Measurements from ENCODE around the gene DNAJC15.

DNAJC15 gene

DNA sequence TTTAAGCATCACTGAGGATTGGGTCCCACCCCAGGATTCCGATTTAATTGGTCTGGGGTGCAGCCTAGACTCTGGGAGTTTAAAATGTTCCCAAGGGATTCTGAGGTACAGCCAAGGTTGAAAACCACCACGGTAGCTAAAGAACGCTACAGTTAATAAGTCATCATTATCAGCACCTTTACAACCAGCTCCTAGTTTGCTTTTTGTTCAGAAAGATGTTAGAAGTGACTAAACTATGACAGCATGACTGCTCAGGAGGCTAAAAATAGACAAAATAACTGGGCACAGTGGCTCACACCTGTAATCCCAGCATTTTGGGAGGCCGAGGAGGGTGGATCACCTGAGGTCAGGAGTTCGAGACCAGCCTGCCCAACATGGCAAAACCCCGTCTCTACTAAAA lies 19.7 kb upstream of the DNAJC15 start:
- Histone ChIP-seq H3K4me3 (ENCODE audit: insufficient read length, low read depth) (no peak overlapping the region), H3K4me1 (ENCODE audit: insufficient read depth, insufficient read length) (no peaks in the 10 kb centered on the region), H3K27me3 (ENCODE audit: insufficient read depth, insufficient read length) (no peaks in the 10 kb centered on the region), H3K9me3 (ENCODE audit: insufficient read depth, low read length) (no peaks in the 10 kb centered on the region), H3K9ac (ENCODE audit: insufficient read length, low read depth) (no peak overlapping the region), H3K36me3 (ENCODE audit: insufficient read depth, insufficient read length, low read length) (no peaks in the 10 kb centered on the region)
- DNase-seq (ENCODE audit: low read depth, low spot score), result no peak
- TF ChIP-seq SUZ12 (IDR thresholded peaks at IDR 0.05; ENCODE audit: extremely low read depth, insufficient read depth, insufficient read length), result no peak
- TF ChIP-seq ZNF274 (IDR thresholded peaks at IDR 0.05; ENCODE audit: low read depth, low read length), result no peak
- TF ChIP-seq YY1 (IDR thresholded peaks at IDR 0.05; ENCODE audit: insufficient read depth, insufficient read length), result no peak

DNA sequence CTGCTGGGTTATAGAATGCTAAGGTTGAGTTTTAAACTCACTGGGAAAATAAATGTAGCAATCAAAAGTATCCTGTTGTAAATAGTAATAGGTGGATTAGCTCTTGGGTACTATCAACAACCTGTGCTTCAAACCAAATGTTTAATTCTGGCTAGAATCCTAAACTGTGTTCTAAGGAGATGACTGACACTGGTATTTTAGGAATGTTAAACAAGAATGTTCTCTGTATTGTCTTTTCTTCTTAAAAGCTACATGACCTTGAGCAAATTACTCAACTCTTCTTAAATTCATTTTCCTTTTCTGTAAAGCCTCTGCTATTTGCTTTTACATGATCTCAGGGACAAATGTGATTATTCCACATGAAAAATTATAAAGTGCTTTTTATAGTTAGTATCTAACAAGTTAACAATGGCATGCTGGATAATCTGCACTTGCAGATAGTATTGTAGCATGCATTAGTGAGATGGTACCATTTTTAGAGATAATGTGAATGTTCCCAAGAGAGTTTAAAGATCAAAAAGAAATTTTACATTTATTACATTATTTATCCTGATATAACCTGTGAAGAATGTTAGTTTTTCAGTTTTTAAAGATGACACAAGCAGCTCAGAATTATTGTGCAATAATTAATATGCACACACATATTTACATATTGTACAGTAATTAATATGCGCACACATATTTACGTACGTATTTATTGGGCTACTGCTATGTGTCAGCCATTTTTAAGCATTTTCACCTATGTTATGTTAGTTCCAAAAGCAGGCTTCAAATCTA lies 17.7 kb upstream of the DNAJC15 start:
- no peak for TF ChIP-seq SUZ12 (IDR thresholded peaks at IDR 0.05; ENCODE audit: extremely low read depth, insufficient read depth, insufficient read length)
- Histone ChIP-seq H3K4me1 (ENCODE audit: insufficient read depth, insufficient read length) (no peaks in the 10 kb centered on the region), H3K27me3 (ENCODE audit: insufficient read depth, insufficient read length) (no peaks in the 10 kb centered on the region)

DNA sequence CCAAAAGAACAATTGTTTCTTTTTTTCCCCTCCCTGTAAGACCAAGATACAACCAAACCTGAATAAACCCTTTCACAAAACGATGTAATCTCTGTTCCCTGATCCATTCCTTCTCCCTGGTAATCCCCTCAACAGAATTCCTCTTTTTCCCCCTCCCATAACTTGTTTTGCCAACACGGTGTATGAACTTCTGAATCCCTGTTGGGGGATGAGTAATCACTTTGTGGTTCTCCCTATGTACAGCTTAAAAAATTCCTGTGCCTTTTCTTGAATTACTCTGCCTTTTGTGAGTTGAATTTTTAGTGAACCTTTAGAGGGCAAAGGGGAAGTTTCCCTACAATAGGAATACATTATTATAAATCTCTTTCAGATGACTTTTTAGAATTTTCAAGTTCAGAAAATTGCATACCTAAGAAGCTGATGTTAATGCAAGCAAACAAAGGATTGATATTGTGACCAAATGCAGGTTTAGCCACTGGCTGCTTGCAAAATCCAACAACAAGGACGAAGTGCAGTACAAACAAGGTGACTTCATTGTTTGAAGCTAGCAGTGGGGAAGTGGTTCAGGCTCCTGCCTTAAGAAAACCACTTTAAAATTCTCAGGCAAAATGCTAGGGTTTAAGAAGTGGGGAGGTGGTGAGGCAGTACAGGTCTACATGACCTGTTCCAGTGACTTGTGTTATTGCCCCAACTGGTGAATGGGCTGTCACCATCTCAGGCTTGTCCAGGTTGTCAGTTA lies 16.3 kb upstream of the DNAJC15 start:
- Histone ChIP-seq H3K4me1 (ENCODE audit: insufficient read depth, insufficient read length) (no peaks in the 10 kb centered on the region), H3K9me3 (ENCODE audit: insufficient read depth, low read length) (no peaks in the 10 kb centered on the region), H3K4me3 (ENCODE audit: insufficient read length, low read depth) (no peak overlapping the region), H3K27me3 (ENCODE audit: insufficient read depth, insufficient read length) (no peaks in the 10 kb centered on the region), H3K9ac (ENCODE audit: insufficient read length, low read depth) (no peak overlapping the region), H3K36me3 (ENCODE audit: insufficient read depth, insufficient read length, low read length) (no peaks in the 10 kb centered on the region)
- DNase-seq (ENCODE audit: low read depth, low spot score), result no peak
- TF ChIP-seq ZNF274 (IDR thresholded peaks at IDR 0.05; ENCODE audit: low read depth, low read length) (no peak), YY1 (IDR thresholded peaks at IDR 0.05; ENCODE audit: insufficient read depth, insufficient read length) (no peak), SUZ12 (IDR thresholded peaks at IDR 0.05; ENCODE audit: extremely low read depth, insufficient read depth, insufficient read length) (no peak)

More for the DNA sequence above, 17.7 kb upstream of the DNAJC15 start:
- Histone ChIP-seq H3K4me3 (ENCODE audit: insufficient read length, low read depth) (no peak overlapping the region), H3K9me3 (ENCODE audit: insufficient read depth, low read length) (no peaks in the 10 kb centered on the region), H3K9ac (ENCODE audit: insufficient read length, low read depth) (no peak overlapping the region), H3K36me3 (ENCODE audit: insufficient read depth, insufficient read length, low read length) (no peaks in the 10 kb centered on the region)
- no peak for DNase-seq (ENCODE audit: low read depth, low spot score)

DNA sequence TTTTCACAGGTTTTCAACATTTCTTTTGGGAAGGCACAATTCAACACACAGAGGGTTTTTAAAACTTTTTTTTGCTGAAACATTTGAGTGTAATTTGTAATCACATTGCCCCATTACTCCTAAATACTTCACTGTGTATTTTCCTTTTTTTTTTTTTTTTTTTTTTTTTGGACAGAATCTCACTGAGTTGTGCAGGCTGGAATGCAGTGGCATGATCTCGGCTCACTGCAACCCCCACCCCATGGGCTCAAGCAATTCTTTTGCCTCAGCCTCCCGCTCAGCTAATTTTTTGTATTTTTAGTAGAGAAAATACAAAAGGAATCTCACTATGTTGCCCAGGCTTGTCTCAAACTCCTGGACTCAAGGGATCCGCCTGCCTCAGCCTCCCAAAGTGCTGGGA lies 14.8 kb upstream of the DNAJC15 start:
- H3K9me3 ChIP-seq (ENCODE audit: insufficient read depth, low read length), result no peaks in the 10 kb centered on the region
- no peaks in the 10 kb centered on the region for H3K36me3 ChIP-seq (ENCODE audit: insufficient read depth, insufficient read length, low read length)
- H3K4me1 ChIP-seq (ENCODE audit: insufficient read depth, insufficient read length), result no peaks in the 10 kb centered on the region
- no peak for DNase-seq (ENCODE audit: low read depth, low spot score)
- H3K9ac ChIP-seq (ENCODE audit: insufficient read length, low read depth), result no peak overlapping the region
- H3K27me3 ChIP-seq (ENCODE audit: insufficient read depth, insufficient read length), result no peaks in the 10 kb centered on the region
- H3K4me3 ChIP-seq (ENCODE audit: insufficient read length, low read depth), result no peak overlapping the region
- TF ChIP-seq SUZ12 (IDR thresholded peaks at IDR 0.05; ENCODE audit: extremely low read depth, insufficient read depth, insufficient read length), result no peak
- no peak for TF ChIP-seq YY1 (IDR thresholded peaks at IDR 0.05; ENCODE audit: insufficient read depth, insufficient read length)
- TF ChIP-seq ZNF274 (IDR thresholded peaks at IDR 0.05; ENCODE audit: low read depth, low read length), result no peak

DNA sequence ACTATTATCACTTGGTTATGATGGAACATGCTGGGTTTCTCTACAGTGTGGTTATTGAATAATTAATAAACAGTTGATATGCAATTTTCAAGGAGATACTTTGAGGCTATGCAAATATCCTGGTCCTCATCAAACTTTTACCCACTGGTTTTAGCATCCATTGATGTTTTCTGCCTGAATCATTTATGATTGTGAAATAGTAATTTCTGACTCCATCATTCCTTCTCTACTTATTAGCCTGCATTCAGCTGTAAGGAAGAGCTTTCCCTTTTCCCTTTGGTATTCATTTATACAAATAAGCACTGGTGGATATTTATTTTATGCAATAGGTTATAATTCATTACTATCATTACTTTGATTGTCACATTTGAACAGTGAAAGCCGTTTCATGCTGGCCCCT lies 13.9 kb upstream of the DNAJC15 start:
- Histone ChIP-seq H3K9me3 (ENCODE audit: insufficient read depth, low read length) (no peaks in the 10 kb centered on the region), H3K9ac (ENCODE audit: insufficient read length, low read depth) (no peak overlapping the region), H3K36me3 (ENCODE audit: insufficient read depth, insufficient read length, low read length) (no peaks in the 10 kb centered on the region), H3K4me3 (ENCODE audit: insufficient read length, low read depth) (no peak overlapping the region), H3K27me3 (ENCODE audit: insufficient read depth, insufficient read length) (no peaks in the 10 kb centered on the region), H3K4me1 (ENCODE audit: insufficient read depth, insufficient read length) (no peaks in the 10 kb centered on the region)
- no peak for TF ChIP-seq ZNF274 (IDR thresholded peaks at IDR 0.05; ENCODE audit: low read depth, low read length)
- no peak for TF ChIP-seq SUZ12 (IDR thresholded peaks at IDR 0.05; ENCODE audit: extremely low read depth, insufficient read depth, insufficient read length)
- no peak for TF ChIP-seq YY1 (IDR thresholded peaks at IDR 0.05; ENCODE audit: insufficient read depth, insufficient read length)
- no peak for DNase-seq (ENCODE audit: low read depth, low spot score)

DNA sequence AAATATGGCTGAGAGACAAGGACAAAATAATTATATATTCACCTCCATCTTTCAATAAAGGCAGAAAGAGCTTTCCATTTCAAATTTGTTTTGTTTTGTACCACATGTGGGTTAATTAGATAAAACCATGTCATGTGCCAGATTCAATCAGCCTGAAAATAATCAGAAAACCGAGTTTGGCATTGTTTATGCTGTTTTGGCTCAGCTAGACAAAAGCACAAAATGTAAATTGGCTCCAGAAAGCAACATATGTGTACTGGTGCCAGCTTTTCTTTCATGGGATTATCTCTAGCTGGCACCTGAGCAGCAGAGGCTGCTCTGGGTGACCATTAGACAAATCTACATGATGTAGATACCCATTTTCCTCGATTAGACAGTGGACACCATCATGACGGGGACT lies 9.2 kb upstream of the DNAJC15 start:
- Histone ChIP-seq H3K9ac (ENCODE audit: insufficient read length, low read depth) (no peak overlapping the region), H3K36me3 (ENCODE audit: insufficient read depth, insufficient read length, low read length) (no peaks in the 10 kb centered on the region), H3K27me3 (ENCODE audit: insufficient read depth, insufficient read length) (no peaks in the 10 kb centered on the region), H3K4me1 (ENCODE audit: insufficient read depth, insufficient read length) (no peaks in the 10 kb centered on the region), H3K4me3 (ENCODE audit: insufficient read length, low read depth) (no peak overlapping the region), H3K9me3 (ENCODE audit: insufficient read depth, low read length) (no peaks in the 10 kb centered on the region)
- no peak for DNase-seq (ENCODE audit: low read depth, low spot score)
- TF ChIP-seq SUZ12 (IDR thresholded peaks at IDR 0.05; ENCODE audit: extremely low read depth, insufficient read depth, insufficient read length), result no peak
- TF ChIP-seq YY1 (IDR thresholded peaks at IDR 0.05; ENCODE audit: insufficient read depth, insufficient read length), result no peak
- no peak for TF ChIP-seq ZNF274 (IDR thresholded peaks at IDR 0.05; ENCODE audit: low read depth, low read length)

DNA sequence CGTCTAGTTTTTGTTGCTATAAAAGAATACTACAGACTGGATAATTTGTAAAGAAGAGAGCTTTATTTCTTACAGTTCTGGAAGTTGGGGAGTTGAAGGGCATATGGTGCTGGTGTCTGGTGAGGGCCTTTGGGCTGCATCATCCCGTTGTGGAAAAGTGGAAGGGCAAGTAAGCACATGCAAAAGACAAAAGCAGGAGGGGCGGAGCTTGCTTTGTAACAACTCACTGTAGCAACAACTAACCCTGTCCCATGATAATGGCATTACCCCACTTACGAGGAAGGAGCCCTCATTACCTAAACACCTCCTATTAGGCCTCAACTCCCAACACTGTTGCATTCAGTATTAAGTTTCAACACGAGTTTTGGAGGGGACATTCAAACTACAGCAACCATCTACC lies 7.2 kb upstream of the DNAJC15 start:
- no peak for DNase-seq (ENCODE audit: low read depth, low spot score)

More for the DNA sequence above, 7.2 kb upstream of the DNAJC15 start:
- no peaks in the 10 kb centered on the region for H3K27me3 ChIP-seq (ENCODE audit: insufficient read depth, insufficient read length)
- no peaks in the 10 kb centered on the region for H3K36me3 ChIP-seq (ENCODE audit: insufficient read depth, insufficient read length, low read length)
- no peak overlapping the region for H3K4me3 ChIP-seq (ENCODE audit: insufficient read length, low read depth)
- no peaks in the 10 kb centered on the region for H3K4me1 ChIP-seq (ENCODE audit: insufficient read depth, insufficient read length)
- no peaks in the 10 kb centered on the region for H3K9me3 ChIP-seq (ENCODE audit: insufficient read depth, low read length)
- TF ChIP-seq YY1 (IDR thresholded peaks at IDR 0.05; ENCODE audit: insufficient read depth, insufficient read length), result no peak
- no peak for TF ChIP-seq ZNF274 (IDR thresholded peaks at IDR 0.05; ENCODE audit: low read depth, low read length)
- H3K9ac ChIP-seq (ENCODE audit: insufficient read length, low read depth), result no peak overlapping the region
